K562 (cell line): ENCODE results near the gene SDR39U1. TPM values are rescaled to one million over a fixed set of nuclear protein-coding genes. Genes with fewer than 3 reads are reported as not detected.

Experiments
- C11orf30 ChIP-seq: fragments of 450-650 bp; IDR thresholded peaks from 2 replicates; pipeline ENCODE4 v1.6.1; 2016; ENCODE audit warnings: low read depth, mild to moderate bottlenecking
- CREB1 ChIP-seq, 2 experiments: sonication (generic) in 1 of 2; formaldehyde crosslinking in 1 of 2; IDR thresholded peaks; 2 replicates each; pipeline versions ENCODE4 v1.6.1 to v1.8.0; 2012 to 2022; ENCODE audit warnings: inconsistent platforms in 1 of 2, mild to moderate bottlenecking in 1 of 2, missing genetic modification reagents in 1 of 2, moderate library complexity in 1 of 2
- DNMT1 ChIP-seq: fragments of 450-650 bp; IDR thresholded peaks from 2 replicates; pipeline ENCODE4 v1.6.1; 2016; ENCODE audit warnings: antibody characterized with exemption, mild to moderate bottlenecking
- E2F3 ChIP-seq: fragments of 250-450 bp; sonication (Bioruptor Pico); IDR thresholded peaks from 2 replicates; pipeline ENCODE4 v1.4.0; 2020; ENCODE audit warnings: mild to moderate bottlenecking
- ETV1 ChIP-seq: fragments of 450-650 bp; conservative IDR thresholded peaks from 2 replicates; pipeline ENCODE4 v1.6.1; 2016; ENCODE audit warnings: missing genetic modification characterization, control low read depth, low read depth, missing compliant biosample characterization
- GATAD2B ChIP-seq: fragments of 450-650 bp; IDR thresholded peaks from 2 replicates; pipeline ENCODE4 v1.6.1; 2017; ENCODE audit warnings: mild to moderate bottlenecking, borderline replicate concordance
- HMG20A ChIP-seq: fragments of 450-650 bp; formaldehyde crosslinking; conservative IDR thresholded peaks from 2 replicates; pipeline ENCODE4 v1.4.0; 2020; ENCODE audit warnings: mild to moderate bottlenecking, mixed read lengths
- HNRNPUL1 ChIP-seq: fragments of 200-400 bp; formaldehyde crosslinking; IDR thresholded peaks from 2 replicates; pipeline ENCODE4 v1.6.1; 2017; ENCODE audit warnings: low read length
- MAFK ChIP-seq: IDR thresholded peaks from 2 replicates; pipeline ENCODE4 v1.6.1; 2011; ENCODE audit warnings: low read length, improper control_type of control experiment
- NFIX ChIP-seq: fragments of 250-450 bp; sonication (Bioruptor Pico); IDR thresholded peaks from 2 replicates; pipeline ENCODE4 v1.4.0; 2020; ENCODE audit warnings: low read depth, mild to moderate bottlenecking, moderate library complexity
- PCBP1 ChIP-seq: fragments of 200-400 bp; formaldehyde crosslinking; IDR thresholded peaks from 2 replicates; pipeline ENCODE4 v1.6.1; 2018; ENCODE audit warnings: mild to moderate bottlenecking, low read depth, low read length; ENCODE audit not compliant: poor library complexity, severe bottlenecking
- SMAD3 ChIP-seq: fragments of 450-650 bp; formaldehyde crosslinking; conservative IDR thresholded peaks from 2 replicates; pipeline ENCODE4 v1.4.0; 2020; ENCODE audit warnings: mild to moderate bottlenecking
- TCF7L2 ChIP-seq: fragments of 150-350 bp; IDR thresholded peaks from 2 replicates; pipeline ENCODE4 v1.6.1; 2016; ENCODE audit warnings: low read depth, mild to moderate bottlenecking, low read length, moderate library complexity
- TEAD4 ChIP-seq, 2 experiments: sonication (generic) in 1 of 2; formaldehyde crosslinking in 1 of 2; IDR thresholded peaks; 2 replicates each; pipeline versions ENCODE4 v1.6.1 to v1.8.0; 2012 to 2022; ENCODE audit warnings: borderline replicate concordance in 1 of 2, inconsistent platforms in 1 of 2, low read length in 1 of 2, mild to moderate bottlenecking in 1 of 2, missing genetic modification reagents in 1 of 2
- TGIF2 ChIP-seq: sonication (generic); formaldehyde crosslinking; IDR thresholded peaks from 2 replicates; pipeline ENCODE4 v1.8.1; 2022; ENCODE audit warnings: mild to moderate bottlenecking, missing genetic modification reagents, moderate library complexity
- THAP7 ChIP-seq: fragments of 250-450 bp; sonication (Bioruptor Pico); IDR thresholded peaks from 2 replicates; pipeline ENCODE4 v1.5.0; 2021
- ZNF311 ChIP-seq: fragments of 250-450 bp; sonication (Bioruptor Pico); IDR thresholded peaks from 2 replicates; pipeline ENCODE4 v1.4.0; 2020; ENCODE audit warnings: mild to moderate bottlenecking, moderate library complexity
- ZNF41 ChIP-seq: fragments of 250-450 bp; sonication (Bioruptor Pico); conservative IDR thresholded peaks from 2 replicates; pipeline ENCODE4 v1.4.0; 2020; ENCODE audit warnings: mild to moderate bottlenecking
- ZNF740 ChIP-seq, 3 experiments: fragments of 200-800 bp in 1 of 3; sonication (Bioruptor generic) in 1 of 3; sonication (generic) in 1 of 3; formaldehyde crosslinking in 1 of 3; IDR thresholded peaks; 2 replicates each; pipeline versions ENCODE4 v1.6.1 to v1.8.0; 2016 to 2022; ENCODE audit warnings: mild to moderate bottlenecking in 2 of 3, missing compliant biosample characterization in 2 of 3, missing genetic modification characterization in 2 of 3, missing genetic modification reagents in 1 of 3
- ZNF830 ChIP-seq: fragments of 250-450 bp; sonication (Bioruptor Pico); IDR thresholded peaks from 2 replicates; pipeline ENCODE4 v1.5.0; 2021; ENCODE audit warnings: mild to moderate bottlenecking
- polyA plus RNA-seq, 8 experiments: library from polyadenylated mRNA; depleted of rRNA in 4 of 8; stranded (reverse) in 5 of 8; unstranded in 3 of 8; fragments of >200 nt; fragmentation: Nextera tagmentation in 2 of 8; fragmentation: Illumina TruSeq in 1 of 8; extraction: Ambion mirVana in 2 of 8; extraction: Trizol in 1 of 8; gene quantifications; 2 replicates each; pipeline versions ENCODE4 v1.2.1 to v1.2.3, GENCODE V29; 2011 to 2014; ENCODE audit warnings: inconsistent platforms in 1 of 8, missing spikeins in 1 of 8
- total RNA-seq, 7 experiments: library from RNA; depleted of rRNA in 6 of 7; stranded (reverse); fragments of >200 nt in 6 of 7; fragmentation: Illumina TruSeq in 2 of 7; extraction: Trizol in 2 of 7; gene quantifications; 2 replicates each; pipeline versions ENCODE4 v1.2.1 to v1.2.3, GENCODE V29; 2011 to 2021; ENCODE audit warnings: low replicate concordance in 1 of 7
- TF ChIP-seq, protein P1 (sequence below): fragments of 450-650 bp; conservative IDR thresholded peaks from 2 replicates; pipeline ENCODE4 v1.6.1; 2016; ENCODE audit warnings: missing genetic modification characterization, low read depth, mild to moderate bottlenecking, missing compliant biosample characterization, moderate library complexity
- TF ChIP-seq, protein P2 (sequence below): fragments of 150-350 bp; IDR thresholded peaks from 2 replicates; pipeline ENCODE4 v1.6.1; 2014; ENCODE audit warnings: low read depth, mild to moderate bottlenecking, low read length, borderline replicate concordance

SDR39U1 gene
- total and polyA plus RNA-seq, 9 of the 15 experiments (the other 6 are each of a cell fraction or from before 2014, with no cell fraction given): 10.4 to 56.1 (median 19.8) TPM

GRCh38 chr14:24425704-24426103 is 16.9 kb downstream of the SDR39U1 start (continued):
- no peak for TF ChIP-seq ZNF740 (CRISPR knock-in tag; IDR thresholded peaks at IDR 0.05)
- TF ChIP-seq ZNF740 (tag; IDR thresholded peaks at IDR 0.05): no peak
- no peak for TF ChIP-seq HNRNPUL1
- TF ChIP-seq HMG20A (CRISPR knock-in tag): no peak
- no peak for TF ChIP-seq CREB1 (IDR thresholded peaks at IDR 0.05)
- TF ChIP-seq CREB1 (CRISPR knock-in tag; IDR thresholded peaks at IDR 0.05): no peak
- TF ChIP-seq GATAD2B: 0 out of 2 replicates have a peak, but pooled peaks have one; percentile 58
- no peak for TF ChIP-seq ZNF830 (CRISPR knock-in tag)
- TF ChIP-seq, protein P1, sequence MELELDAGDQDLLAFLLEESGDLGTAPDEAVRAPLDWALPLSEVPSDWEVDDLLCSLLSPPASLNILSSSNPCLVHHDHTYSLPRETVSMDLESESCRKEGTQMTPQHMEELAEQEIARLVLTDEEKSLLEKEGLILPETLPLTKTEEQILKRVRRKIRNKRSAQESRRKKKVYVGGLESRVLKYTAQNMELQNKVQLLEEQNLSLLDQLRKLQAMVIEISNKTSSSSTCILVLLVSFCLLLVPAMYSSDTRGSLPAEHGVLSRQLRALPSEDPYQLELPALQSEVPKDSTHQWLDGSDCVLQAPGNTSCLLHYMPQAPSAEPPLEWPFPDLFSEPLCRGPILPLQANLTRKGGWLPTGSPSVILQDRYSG (tag): no peak
- no peak for TF ChIP-seq E2F3 (CRISPR knock-in tag)
- no peak for TF ChIP-seq SMAD3
- TF ChIP-seq C11orf30: peak; percentile 26; the same call in 1 of the 2 replicates
- peak; percentile 100 for TF ChIP-seq NFIX (CRISPR knock-in tag)
- no peak for TF ChIP-seq TEAD4 (IDR thresholded peaks at IDR 0.05; ENCODE audit: low read length)
- no peak for TF ChIP-seq TEAD4 (CRISPR knock-in tag; IDR thresholded peaks at IDR 0.05; ENCODE audit: borderline replicate concordance)
- TF ChIP-seq ETV1 (tag): no peak
- TF ChIP-seq PCBP1: no peak
- TF ChIP-seq THAP7 (CRISPR knock-in tag): no peak
- no peak for TF ChIP-seq MAFK
- TF ChIP-seq TCF7L2: no peak
- TF ChIP-seq TGIF2 (CRISPR knock-in tag): no peak
- TF ChIP-seq ZNF41 (CRISPR knock-in tag): no peak
- TF ChIP-seq, protein P2, sequence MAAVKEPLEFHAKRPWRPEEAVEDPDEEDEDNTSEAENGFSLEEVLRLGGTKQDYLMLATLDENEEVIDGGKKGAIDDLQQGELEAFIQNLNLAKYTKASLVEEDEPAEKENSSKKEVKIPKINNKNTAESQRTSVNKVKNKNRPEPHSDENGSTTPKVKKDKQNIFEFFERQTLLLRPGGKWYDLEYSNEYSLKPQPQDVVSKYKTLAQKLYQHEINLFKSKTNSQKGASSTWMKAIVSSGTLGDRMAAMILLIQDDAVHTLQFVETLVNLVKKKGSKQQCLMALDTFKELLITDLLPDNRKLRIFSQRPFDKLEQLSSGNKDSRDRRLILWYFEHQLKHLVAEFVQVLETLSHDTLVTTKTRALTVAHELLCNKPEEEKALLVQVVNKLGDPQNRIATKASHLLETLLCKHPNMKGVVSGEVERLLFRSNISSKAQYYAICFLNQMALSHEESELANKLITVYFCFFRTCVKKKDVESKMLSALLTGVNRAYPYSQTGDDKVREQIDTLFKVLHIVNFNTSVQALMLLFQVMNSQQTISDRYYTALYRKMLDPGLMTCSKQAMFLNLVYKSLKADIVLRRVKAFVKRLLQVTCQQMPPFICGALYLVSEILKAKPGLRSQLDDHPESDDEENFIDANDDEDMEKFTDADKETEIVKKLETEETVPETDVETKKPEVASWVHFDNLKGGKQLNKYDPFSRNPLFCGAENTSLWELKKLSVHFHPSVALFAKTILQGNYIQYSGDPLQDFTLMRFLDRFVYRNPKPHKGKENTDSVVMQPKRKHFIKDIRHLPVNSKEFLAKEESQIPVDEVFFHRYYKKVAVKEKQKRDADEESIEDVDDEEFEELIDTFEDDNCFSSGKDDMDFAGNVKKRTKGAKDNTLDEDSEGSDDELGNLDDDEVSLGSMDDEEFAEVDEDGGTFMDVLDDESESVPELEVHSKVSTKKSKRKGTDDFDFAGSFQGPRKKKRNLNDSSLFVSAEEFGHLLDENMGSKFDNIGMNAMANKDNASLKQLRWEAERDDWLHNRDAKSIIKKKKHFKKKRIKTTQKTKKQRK: no peak
- TF ChIP-seq ZNF311 (CRISPR knock-in tag): no peak
- no peak for TF ChIP-seq DNMT1
